Right ventricle myocardium inferior (tissue), 1 donor: ENCODE results near the gene NSF. TPM values are rescaled to one million over a fixed set of nuclear protein-coding genes. Genes with fewer than 3 reads are reported as not detected.
"Not testable (repeated sequence)": the region's sequence is repeated elsewhere in the genome, so short reads cannot be mapped to it uniquely, and the experiment has no call there.

ENCODE experiments used
- ATAC-seq: fragments of 200-7000 bp; cut with Tn5 transposase; one replicate; pipeline ENCODE4 v1.9.1; 2020; ENCODE audit warnings: mild to moderate bottlenecking, moderate library complexity
- DNase-seq: peaks from one replicate; pipeline ENCODE4 v3.0.0; 2021; ENCODE audit errors: missing footprints
- intact Hi-C: fragments of 100-400 bp; cut with DNase I; formaldehyde crosslinking; loops from one replicate; pipeline ENCODE4 v1.11.0; 2022
- total RNA-seq: library from RNA; stranded (reverse); fragmentation: NEBNext Ultra II Directional; extraction: Animal tissue kit (Norgen Biotek cat#: 25700); gene quantifications from one replicate; pipeline ENCODE4 v1.2.1, GENCODE V29; 2021
- donor health status: DM: no; HTN: yes; CAD: no; lungs with severe emphysema.

NSF gene
- total RNA-seq, 1 donor from 2014 or later = 26.8 TPM

GRCh38 chr17:46766493-46767491 is 176.3 kb downstream of the NSF start:
- intact Hi-C loops = no loop called here
- no peak for ATAC-seq
- no peak for DNase-seq

- no peak for DNase-seq
- intact Hi-C loops = no loop called here
- no peak for ATAC-seq
Observed at GRCh38 chr17:46768540-46768870, 178.0 kb downstream of the NSF start.

- DNase-seq, intact Hi-C loops, ATAC-seq: not testable (repeated sequence)
Observed at GRCh38 chr17:46768896-46769295, 178.4 kb downstream of the NSF start.

GRCh38 chr17:46769531-46770438 is 179.3 kb downstream of the NSF start:
- ATAC-seq (no peak), DNase-seq (no peak)
- intact Hi-C loops = no loop called here

DNA sequence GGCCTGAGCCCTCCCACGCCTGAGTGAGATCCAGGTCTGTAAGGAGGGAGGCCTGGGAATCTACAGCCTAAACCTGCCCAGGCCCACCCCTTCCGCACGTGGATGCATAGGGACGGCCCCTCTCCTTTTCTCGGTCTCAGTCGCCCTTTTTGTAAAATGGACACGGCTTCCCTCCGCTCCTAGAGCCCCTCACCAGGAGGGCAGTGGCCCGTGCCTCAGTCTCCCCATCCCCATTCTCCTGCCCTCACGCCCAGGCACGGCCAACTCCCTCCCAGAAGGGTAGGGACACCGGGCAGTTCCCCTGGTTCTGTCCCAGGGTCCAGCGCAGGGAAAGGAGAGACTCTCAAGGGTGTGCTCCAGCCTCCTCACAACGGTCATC is 180.0 kb downstream of the NSF start:
- DNase-seq (no peak), ATAC-seq (no peak)
- intact Hi-C loops = no loop called here

DNA sequence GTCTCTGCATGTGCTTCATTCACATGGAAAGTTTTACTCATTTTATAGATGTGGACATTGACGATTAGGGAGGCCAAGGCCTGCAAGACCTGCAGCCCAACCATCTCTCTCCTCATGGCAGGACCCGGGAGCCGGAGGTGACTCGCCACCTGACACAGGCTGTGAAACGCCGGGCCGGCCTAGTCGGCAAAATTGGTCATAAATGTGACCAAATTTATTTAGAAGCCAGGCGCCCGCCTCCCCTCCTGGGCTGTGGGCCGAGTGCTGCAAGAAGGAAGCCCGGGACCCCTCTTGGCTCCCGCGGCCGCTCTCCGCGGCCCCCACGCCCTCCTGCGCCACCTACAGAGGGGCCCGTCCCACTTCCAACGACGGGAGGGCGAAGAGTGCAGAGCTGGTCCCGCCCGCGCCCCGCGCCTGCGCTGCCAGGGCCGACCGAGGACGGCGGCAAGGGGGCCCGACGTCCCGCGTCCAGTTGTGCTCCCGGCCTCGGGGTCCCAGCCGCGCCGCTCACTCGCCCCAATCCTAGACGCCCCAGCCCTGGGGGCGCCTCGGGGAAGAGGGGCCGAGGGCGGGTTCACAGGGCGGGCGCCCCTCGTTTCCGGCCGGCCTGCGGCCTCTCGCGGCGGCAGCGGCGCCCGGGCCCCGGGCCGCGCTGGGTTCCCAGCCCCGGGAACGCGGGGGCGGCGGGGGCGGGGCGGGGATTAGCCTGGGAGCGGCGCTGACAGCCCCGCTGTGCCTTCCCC is 180.5 kb downstream of the NSF start:
- ATAC-seq (peak; percentile 68), DNase-seq (no peak)
- intact Hi-C loops = no loop called here

DNA sequence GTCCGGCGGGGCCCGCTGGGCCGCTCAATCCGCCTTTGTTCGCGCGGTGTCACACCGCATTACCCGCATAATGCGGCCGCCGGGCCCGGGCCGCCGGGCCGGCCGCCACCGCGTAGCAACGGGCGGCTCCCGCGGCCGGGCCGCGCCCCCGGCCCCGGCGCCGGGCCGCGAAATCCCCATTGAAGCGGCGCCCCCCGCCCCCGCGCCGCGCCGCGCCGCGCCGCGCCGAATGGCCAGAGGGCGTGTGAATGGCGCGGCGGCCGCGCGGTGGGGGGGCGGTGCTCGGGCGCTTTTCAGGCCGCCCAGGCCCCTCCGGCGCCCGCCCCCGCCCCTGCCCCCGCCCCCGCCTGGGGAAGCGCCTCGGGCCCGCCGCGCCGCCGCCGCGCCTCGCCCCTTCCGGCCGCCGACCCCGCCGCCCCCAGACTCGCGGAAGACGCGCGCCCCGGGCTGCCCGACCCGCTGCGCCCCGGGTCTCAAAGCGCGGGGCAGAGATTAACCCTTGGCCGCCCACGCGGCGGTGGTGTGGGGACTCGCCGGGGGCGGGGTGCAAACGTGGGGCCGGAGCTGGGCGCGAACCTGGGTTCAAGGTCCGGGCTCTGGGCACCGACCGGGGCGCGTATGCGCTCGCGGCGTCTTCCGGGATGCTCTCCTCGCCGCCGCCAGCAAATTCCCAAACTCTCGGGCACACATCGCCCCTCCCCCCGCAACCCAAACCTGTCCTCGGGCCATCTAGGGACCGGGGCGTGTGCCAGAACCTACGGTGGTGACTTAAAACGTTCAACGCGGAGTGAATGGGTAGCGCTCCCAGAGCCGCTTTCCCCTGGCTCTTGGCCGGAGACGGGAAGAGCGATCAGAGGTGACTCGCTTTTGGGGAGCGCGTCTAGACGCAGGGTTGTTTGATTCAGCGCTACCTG is 181.3 kb downstream of the NSF start:
- DNase-seq = no peak
- peak; percentile 38 for ATAC-seq

DNA sequence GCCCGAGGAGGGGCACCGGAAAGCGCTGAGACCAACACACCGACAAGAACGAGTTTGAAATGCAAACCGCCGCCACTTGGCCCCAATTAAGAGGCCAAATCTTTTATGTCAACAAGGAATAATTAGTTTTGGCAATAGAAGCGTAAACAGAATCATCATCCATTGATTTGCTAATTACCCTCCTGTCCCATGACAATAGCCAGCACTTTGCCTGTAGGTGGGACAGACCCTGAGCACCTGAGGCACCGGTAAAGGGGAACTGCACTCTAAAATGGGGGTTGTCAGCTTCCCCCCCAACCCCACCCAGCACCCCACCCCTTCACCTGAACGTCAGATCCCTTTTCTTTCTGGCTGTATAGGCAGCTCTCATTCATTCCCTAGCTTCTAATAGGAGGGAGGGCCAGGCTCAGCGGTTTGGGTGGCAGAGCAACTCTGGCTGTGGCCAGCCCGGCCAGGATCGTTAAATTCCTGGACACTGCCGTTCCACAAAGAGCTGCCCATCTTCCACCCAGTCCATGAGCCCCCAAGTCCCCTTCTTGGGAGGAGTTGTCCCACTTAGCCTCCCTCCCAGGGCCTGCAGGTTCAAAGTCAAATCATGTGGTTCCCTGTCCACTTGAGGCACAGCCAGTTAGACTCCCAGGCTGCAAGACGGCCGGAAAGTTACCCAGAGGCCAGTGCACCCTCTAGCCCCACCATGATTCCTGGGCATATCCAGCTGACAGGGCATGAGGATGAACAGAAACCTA is 182.2 kb downstream of the NSF start:
- DNase-seq = no peak
- no peak for ATAC-seq
- intact Hi-C loops = no loop called here

More for the DNA sequence above, 181.3 kb downstream of the NSF start:
- intact Hi-C loops = no loop called here

DNA sequence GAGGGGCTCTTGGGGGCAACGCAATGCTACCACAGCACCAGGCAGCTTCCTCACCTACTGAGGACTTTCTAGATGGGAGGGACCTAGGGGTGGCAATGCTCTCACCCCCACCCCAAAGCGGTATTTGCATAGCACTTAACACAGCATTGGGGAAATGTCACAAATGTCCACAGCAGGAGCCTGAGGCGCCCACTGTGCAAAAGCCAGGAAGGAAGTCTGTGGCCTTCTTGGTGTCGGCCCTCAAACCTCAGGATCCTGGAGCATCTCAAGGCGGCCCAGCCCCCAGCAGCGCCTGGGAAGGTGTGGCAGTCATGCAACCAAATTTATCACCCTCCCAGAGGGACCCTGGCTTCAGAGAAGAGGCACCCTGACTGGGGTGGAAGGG is 182.7 kb downstream of the NSF start:
- no peak for DNase-seq
- ATAC-seq = no peak
- intact Hi-C loops = no loop called here

- intact Hi-C loops = no loop called here
- no peak for ATAC-seq
- no peak for DNase-seq
Observed at GRCh38 chr17:46773676-46774075, 183.2 kb downstream of the NSF start.

GRCh38 chr17:46774108-46774737 is 183.8 kb downstream of the NSF start:
- DNase-seq = no peak
- intact Hi-C loops = no loop called here
- no peak for ATAC-seq

GRCh38 chr17:46776298-46777005 is 186.0 kb downstream of the NSF start:
- no peak for DNase-seq
- intact Hi-C loops = no loop called here
- no peak for ATAC-seq

DNA sequence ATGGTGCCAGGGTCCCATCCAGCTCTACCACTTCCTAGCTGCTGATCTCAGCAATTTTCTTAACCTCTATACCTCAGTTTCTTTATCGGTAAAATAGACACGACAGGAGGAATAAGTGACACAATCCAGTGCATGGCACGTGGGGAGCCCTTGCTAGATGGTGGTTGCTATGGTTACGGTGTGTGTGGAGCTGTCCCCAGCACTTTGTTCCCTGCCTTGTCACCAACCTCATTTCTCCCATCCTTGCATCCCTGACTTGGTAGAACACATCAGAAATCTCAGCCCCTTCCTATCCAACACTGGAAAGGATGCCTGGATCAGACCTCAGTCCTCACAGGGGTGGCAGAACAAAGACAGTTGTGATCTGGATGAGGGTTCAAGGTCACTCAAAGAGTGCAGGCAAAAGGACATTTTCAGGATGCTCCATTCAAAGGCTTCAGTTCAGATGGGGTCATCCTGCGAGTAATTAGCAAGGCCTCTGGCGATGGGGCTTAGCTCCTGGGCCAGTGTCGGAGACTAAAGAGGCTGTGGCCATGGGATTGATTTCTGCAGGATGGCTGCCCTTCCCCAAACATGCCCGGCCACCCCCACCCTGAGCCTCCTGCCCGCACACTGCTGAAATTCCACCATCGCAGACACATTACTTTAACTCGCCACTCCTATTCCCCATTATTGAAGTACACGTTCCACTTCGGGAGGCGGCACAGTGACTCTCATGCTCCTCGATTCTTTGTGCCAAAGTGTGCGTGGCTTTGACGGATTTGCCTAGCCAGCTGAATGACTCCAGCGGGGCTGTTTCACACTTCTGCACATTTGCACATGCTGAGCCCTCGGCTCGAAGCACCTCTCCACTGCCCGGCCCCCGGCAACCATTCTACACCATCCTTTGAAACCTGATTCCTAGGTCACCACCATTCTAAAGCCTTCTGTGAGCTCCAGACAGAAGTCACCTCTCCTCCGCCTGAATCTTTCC is 187.8 kb downstream of the NSF start:
- intact Hi-C loops = no loop called here
- DNase-seq (no peak), ATAC-seq (no peak)

GRCh38 chr17:46780003-46780373 is 189.5 kb downstream of the NSF start:
- ATAC-seq (no peak), DNase-seq (no peak)
- intact Hi-C loops = no loop called here

DNA sequence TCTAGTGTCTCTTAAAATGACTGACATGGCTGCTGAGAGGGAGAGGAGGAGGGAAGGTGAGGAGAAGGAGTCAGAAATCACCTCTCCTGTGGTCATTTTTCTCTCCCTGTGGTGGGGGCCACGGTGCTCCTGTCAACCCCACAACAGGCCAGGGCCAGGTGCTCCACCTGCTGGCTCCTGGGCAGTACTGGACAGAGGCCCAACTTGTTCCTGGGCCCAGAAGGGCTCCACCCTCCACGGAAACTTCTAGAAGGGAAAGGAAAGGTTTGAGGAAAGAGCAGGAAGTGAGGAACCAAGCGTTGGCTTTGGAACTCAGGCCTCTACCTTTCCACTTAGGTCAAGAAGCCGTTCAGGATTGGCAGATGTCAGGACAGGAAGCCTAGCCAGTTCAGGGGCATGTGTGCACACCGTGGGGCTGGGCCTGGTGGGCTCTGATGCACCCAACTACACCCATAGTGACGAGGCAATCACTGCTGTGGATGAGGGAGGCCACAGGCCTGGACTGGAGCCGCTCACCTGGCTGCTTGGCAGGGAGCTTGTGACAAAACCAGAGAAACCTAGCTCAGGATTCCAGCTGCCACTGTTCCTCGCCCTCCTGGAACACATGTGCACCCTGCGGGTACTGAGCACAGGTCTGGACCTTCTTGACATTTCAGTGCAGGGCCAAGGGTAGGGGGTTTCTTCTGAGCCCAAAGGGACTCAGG is 191.9 kb downstream of the NSF start:
- intact Hi-C loops = no loop called here
- DNase-seq (no peak), ATAC-seq (peak; percentile 42)
